Measurements from ENCODE around the gene GNLY.

DNA sequence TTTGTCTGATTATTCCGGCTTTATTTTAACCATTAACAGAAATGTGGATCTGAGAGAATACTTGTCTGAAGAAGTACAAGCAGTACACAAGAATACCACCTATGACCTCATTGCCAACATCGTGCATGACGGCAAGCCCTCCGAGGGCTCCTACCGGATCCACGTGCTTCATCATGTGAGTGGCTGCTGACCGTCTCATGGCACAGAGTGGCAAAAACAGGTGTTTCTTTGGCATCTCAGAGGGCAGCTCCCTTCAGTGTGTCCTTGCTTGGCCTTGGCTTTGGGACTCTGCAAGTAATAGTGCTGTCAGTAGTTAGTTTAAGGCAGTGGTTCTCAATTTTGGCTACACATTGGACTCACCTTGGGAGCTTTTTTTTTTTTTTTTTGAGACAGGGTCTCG, 49.2 kb upstream of the GNLY start:
- TF ChIP-seq CTCF (IDR thresholded peaks at IDR 0.05; ENCODE audit: insufficient read depth, low read depth, low read length), result no peak
- no peak for TF ChIP-seq EZH2 (IDR thresholded peaks at IDR 0.05; ENCODE audit: insufficient read depth, low read length)

Data from astrocyte (in vitro differentiated cells and primary cell).